HS-27A (cell line): ENCODE data around the gene SPATA9.

Experiments used
- DNase-seq: peaks from one replicate; pipeline ENCODE4 v3.0.0-alpha.2; 2012; ENCODE audit warnings: low read depth, missing footprints

Gene SPATA9, protein sequence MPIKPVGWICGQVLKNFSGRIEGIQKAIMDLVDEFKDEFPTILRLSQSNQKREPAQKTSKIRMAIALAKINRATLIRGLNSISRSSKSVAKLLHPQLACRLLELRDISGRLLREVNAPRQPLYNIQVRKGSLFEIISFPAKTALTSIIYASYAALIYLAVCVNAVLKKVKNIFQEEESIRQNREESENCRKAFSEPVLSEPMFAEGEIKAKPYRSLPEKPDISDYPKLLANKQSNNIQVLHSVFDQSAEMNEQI

DNA sequence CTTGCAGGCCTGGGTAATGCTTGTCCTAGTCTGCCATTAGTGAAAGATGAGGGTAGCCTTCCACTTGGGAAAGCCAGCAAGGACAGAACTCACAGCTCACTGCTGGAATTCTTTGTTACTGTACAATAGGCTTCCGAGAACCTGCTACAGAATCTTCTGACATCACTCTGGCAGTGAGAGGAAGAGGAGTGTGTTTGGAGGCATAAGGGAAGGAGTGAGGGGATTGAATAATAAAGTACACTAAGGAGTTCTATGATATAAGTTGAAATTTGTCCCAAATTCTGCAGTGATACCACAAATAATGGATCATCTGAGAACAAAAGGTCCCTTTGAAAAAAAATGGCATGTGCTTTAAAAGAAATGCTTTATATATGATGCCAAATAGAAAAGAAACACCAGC, at the start of gene SPATA9:
SPATA9 (minus strand) TSS at position 101 of the 400 bp plus-strand sequence. CDS start 137 bp downstream, outside the sequence.
- no peak for DNase-seq

DNA sequence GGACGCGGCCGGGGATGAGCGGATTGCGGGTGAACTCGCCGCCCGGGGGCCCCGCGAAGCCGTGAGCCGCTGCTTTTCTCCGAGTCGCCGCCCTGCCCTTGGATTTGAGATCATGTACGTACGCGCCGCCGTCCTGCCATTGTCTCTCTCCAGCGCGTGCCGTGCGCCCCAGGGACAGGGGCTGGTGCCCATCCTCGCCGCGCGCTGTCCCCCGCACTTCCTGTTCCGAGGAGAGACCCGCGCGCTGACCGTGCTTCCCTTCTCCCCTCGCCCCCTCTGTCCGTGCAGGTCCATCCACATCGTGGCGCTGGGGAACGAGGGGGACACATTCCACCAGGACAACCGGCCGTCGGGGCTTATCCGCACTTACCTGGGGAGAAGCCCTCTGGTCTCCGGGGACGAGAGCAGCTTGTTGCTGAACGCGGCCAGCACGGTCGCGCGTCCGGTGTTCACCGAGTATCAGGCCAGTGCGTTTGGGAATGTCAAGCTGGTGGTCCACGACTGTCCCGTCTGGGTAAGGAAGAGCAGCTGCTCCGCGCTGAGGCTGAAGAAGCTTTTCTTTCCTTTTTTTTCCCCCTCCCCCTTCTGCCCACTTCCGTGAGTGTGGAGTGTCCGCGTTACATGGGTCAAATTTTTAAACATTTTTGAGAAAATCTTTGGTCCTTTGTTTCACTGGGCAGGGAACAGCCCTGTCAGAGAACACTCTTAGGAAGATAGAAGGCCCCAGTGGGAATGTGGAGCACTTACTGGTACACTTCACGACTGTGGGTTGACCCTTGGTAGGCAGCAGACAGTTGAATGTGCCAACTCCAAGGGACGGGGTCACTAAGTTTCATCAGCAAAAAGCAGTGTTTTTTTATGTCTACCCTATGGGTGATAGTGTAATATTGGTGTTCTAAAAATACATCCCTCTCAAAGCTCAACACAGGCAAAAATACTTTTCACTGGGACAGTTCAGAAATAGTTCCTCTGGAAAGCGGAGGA, 49.1 kb upstream of the SPATA9 start:
- no peak for DNase-seq

DNA sequence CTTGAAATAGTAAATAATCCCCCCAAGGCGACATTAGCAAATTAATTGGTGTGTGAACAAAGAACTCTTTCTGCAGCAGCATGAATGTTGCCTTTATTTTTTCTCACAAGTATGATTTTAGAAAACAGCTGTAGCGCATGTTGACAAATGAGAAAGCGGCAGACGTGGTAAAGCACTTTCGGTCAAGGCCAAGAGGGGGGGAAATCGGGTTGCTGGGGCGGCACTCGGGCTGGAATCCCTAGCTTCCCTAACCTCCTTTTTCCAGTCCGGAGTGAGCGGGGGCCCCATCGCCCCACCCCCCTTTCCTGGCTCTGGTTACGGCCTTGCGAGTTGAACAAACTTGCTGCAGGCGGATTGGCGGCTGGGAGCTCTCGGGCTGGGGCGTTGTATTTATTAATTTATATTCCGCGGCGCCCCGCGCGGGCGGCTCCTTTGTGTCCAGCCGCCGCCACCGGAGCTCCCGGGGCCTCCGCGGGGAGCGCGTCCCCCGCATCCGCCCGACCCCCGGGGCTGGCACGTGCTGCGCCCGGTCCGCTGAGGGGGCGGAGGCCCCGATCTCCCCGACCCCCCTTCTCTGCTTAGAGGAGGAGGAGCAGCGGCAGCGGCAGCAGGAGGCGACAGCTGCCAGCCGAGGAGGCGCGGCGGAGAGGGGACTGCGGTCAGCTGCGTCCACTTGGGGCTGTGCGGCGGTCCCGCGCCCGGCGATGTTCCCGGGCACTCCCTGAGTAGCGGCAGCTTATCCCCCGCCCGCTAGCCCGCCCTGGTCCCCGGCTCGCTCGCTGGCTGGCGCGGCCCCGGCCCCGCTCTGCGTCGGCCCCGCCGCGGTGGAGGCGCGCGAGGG, 48.2 kb upstream of the SPATA9 start, which contains the start of gene RHOBTB3:
RHOBTB3 (plus strand) TSS at position 607 of the 841 bp plus-strand sequence. CDS start 347 bp downstream, outside the sequence.
- DNase-seq = peak; percentile 65

DNA sequence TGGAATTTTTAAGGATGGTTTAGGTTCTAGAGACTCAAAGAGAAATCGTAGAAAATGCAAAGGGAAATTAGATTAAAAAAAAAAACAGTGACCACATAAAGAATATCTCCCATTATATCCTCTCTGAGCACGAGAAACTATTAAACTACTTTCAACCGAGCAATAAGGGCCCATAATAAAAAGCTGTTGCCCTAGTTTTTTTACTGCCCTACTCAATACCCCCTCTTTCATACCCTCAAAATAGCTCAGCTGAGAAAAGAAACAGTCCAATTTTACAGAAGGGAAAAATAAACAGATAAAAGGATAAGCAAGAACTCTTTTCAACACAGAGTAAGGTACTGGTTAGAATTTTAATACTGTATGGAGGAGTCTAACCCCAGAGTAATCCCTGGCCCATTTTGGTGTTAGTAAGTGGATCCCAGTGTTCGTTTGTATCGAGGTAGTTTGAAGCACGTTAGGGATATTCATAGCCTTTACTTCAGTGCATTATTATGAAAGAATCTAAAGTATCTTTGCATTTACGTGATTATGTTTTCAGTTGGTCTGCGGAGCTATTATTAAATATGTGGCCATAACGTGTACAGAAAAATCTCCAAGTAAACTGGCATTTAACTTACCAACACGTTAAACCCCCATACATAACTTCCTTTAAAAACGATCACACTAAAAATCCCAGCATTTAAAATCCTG, 47.4 kb upstream of the SPATA9 start:
- no peak for DNase-seq

DNA sequence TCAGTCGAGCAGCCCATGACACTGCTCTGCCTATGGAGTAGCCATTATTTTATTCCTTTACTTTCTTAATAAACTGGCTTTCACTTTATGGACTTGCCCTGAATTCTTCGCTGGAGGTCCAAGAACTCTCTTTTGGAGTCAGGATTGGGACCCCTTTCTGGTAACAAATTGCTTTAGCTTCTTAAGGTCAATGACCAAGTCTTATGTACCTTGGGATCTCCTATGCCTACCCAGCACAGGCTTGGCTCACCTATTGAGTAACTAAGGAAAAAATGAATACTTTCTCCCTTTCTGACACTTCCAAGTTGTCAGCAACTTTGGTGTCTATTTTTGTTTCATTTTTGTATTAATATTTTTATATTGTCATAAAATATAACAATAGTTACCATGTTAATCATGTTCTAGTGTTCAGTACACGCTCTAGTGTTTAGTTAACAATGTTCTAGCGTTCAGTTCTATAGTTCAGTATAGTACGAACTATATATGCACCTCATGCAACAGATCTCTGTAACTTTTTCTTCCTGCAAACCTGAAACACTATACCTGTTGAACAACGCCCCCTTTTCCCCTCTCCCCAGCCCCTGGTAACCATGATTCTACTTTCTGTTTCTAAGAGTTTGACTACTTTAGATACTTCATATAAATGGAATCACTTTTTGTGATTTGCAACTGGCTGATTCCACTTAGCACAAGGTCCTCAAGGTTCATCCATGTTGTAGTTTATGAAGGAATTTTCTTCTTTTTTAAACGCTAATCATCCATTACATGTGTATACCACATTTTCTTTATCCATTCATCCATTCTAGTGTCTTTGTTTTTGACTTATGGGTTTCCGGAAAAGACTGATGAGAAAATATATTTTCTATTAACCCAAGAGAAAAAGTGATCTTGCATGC, 46.6 kb upstream of the SPATA9 start:
- no peak for DNase-seq

DNA sequence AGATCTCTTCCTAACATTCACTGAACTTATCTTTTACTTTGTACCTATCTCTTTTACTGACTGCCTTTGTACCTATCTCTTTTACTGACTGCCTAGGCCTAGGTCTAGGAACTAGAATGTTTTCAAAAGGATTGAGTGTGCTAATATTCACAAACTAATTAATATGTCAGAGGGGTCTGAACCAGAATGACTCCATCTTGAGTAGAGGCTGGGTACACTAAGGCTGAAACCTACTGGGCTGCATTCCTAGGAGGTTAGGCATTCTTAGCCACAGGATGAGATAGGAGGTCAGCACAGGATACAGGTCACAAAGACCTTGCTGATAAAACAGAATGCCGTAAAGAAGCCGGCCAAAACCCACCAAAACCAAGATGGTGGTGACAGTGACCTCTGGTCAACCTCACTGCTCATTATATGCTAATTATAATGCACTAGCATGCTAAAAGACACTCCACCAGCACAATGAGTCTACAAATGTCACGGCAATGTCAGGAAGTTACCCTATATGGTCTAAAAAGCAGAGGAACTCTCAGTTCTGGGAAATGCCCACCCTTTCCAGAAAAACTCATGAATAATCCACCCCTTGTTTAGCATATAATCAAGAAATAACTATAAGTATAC, 45.8 kb upstream of the SPATA9 start:
- DNase-seq = no peak

DNA sequence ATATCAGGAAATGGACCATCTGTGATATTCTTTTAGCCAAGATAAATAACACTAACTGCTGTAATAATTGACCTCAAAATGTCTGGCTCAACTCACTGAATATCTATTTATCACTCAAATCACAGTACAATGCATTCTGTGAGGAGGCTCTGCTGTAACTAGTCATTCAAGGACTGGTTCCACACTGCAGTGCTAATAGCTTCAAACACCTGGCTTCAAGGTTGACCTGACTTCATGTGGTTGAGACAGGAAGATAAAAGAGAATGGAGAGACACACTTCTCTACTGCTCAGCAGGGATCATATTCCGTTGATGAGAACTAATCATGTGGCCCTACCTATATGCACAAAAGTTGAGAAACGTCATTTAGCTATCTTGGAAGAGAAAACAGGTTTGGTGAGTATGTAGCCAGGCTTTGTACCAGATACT, 45.0 kb upstream of the SPATA9 start:
- DNase-seq = no peak

DNA sequence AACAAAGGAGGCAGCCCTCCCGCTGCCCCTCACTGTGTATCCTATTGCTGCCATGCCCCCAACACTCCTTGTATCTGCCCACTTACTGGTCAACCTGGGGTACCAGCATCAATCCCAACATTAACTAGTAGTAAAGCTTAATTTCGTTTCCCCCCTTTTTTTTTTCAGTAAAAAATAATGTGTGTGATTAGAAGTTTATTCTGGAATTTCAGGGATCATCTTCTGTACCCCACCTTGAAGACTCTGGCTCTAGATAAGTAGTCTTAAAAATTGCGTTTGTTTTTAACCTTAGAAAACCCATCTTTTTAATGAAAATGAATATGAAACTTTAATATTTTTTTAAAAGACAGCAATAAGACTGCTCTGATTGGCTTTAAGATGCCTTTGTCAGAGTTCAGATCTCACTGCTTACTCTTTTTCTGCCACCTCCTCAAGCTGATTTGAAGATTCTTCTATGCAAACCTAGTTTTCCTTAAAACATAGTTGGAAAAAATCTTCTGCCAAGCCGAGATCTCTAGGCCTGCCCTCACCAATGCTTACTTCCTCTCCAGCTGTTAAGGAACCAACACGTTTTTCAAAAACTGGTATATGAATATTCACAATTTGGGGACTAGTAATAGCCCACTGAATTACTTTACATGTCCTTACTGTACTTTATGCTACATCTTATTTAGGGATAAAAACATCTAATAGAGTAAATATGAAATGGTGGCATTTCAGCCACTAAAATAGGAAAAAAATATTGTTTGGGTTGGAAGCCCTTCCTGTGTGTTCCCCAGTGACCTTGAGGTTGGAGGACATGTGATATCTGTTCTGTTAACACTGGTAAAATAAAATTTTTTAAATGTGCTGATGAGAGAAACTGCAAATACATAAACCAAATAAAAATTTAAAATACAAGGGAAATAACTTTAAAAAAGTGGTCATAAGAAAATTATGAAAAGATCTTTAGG, 44.3 kb upstream of the SPATA9 start:
- DNase-seq = no peak

DNA sequence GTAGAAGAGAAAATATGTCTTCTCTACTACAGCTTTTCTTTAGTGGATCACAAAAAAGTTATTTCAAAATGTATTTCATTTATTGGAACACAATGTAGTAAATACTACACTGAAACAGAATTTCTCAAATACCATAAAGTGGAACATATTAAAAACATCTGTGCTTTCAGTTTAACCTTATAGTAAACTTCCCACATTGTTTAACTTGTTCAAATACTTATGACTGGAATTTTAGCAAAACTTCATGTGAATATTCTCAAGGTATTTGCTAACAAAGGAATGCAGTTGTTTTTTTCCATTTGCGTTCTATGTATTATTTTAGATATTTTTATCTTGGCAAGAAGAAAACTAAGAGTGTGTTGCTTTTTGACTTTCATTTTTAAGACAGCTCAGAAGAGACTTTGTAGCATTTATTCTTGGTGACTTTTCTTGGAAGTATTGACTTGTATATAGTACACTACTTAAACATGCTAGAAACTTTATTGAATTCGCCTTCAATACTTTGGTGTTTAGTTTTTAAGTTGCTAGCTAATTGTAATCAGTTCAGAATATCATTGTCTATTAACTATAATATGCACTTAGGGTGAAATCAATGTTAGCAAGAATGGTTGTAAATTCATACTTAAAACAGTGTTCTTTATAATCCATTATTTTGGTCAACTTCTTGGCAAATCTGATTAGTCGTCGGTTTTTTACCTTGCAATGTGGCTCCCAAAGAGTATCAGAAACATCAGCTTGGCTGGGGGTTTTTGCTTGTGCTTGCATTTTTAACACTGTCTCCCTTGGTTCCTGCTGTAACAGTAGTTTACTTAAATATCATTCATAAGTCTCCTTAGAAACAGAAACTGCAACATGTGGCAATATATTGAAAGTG, 43.4 kb upstream of the SPATA9 start:
- DNase-seq = no peak

DNA sequence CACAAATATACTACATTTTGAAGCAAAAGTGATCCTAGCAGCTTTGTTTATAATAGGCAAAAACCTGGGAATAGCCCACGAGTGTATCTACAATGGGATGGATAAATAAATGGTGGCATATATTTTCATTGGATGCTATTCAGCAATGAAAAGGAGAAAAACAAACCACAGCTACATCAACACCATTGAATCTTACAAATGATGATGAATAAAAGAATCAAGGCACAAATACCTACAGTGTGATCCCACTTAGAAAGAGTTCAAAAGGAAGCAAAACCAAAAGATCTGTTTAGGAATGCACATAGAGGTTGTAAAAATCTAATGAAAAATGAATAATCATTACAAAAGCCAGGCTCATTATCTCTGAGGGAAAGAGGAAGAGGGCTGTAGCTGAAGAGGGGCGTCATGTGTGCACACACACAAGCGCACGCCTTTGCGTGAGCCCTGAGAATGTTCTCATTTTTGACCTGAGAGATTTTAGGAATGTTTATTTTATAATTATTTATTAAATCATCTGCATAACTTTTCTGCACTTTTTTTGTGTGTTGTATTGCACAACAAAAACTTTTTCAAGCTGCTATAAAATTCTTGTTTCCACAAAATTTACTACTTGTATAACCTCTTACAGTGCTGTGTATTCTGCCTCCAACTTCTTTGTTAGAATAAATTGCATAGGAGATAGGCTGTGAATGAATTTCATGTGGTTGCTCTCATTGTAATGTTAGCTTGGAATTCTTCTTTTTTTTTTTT, 42.5 kb upstream of the SPATA9 start:
- no peak for DNase-seq

DNA sequence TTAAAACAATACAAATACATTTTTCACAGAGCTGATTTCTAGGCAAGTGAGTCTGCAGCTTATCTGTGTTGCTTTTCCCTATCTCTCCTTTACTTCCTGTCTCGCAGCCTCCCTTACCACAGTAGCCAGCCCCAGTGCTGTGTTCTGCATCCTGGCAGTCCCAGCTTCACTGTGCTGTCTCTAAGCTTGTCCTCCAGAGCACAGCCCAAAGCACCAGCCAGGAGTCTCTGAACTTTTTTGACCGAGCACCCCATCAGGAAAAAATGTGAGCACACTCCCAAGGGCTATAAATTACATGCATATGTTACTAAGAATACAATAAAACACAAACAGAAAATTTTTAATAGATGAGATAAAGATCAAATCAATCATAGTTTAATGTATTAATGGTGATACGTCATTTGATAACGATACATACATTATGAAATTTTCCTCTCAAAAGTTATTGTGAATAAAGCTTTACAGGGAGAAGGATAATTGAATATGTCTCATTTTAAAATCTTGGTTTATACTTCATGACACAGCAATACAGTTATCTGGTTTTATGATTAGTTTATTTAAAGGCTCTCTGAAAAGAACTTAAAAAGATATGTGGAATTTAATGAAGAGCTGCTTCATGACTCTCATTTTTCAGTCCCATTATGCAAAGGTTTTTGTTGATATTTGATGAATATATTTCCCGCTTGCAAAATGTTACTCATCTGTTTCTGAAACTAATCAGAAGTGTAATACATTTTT, 41.0 kb upstream of the SPATA9 start:
- DNase-seq = no peak

DNA sequence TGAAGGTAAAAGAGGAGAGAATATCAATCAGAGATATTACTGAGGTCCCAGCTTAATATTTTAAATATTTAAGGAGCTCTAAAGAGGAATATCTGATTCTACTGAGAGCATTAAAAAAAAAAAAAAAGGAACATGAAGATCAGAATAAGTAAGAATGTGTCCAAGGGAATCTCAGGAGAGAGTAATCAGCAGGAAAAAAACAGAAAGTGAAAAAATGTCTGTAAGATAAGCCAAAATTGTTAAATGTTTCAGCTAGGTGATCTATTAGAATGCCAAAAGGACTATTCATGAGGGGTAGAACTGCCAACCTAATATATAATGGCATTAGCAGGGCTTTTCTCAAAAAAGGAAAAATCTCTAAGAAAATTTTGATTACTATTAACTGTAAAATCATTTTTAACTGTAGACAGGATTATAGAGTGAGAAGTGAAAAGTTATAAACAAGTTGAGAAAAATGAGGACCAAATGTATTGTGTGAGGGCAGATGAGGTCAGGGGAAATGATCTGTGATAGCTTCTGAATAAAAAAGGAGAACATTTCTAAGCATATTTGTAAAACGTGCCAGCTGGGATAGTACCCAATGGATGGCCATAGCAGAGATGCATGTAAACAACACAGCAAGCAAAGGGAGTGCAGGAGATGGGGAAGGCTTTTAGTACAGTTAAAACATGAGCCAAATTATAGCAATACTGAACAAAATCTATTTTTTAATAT, 38.9 kb upstream of the SPATA9 start:
- no peak for DNase-seq

DNA sequence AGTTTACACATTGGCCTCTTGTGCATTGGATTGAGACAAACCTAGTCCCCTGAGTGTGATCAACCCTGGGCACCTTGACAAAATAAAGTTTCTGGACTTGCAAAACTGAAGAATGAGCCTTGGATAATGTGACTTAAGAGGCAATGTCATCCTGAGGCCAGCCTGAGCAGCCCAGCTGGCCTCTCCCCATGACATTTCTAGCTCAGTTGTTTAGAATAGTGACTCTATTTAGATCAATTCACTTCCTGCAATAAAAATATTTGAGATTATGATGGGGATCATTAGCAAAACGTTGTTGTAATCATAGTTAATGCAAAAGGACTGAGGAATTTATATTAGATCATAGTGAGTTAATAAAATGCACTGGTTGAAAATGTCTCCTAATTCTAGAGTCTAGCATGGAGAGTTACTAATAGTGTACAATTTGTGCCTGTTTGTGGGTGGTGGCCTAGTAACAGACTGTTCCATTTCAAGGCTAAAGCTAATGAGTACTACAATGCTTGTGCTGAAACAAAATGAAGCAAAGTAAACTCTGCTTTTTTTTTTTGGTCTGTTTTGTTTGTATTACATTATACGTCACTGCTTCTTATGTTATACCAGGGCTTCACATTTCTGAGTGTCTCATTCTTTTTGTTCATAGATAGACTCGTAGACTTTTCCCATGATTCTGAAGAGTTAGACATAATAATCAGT, 37.4 kb upstream of the SPATA9 start:
- DNase-seq = no peak

DNA sequence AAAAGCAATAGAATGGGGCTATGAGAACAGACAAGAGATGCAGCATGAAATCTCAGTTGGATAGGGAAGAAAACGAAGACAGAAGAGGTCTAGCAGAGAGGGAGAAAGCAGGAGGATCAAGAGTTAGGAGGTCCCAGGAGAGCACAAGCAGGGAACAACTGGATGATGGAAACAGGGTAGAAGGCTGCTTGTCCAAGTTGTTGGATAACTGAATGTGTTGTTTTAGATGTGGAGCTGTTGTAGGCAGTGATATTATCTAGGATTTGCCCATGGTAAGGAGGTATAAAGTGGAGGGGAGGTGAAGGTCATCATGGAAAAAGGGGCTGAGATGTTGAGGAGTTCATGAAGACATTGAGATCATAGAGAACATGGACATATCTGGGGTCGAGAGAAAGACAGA, 35.9 kb upstream of the SPATA9 start:
- no peak for DNase-seq

DNA sequence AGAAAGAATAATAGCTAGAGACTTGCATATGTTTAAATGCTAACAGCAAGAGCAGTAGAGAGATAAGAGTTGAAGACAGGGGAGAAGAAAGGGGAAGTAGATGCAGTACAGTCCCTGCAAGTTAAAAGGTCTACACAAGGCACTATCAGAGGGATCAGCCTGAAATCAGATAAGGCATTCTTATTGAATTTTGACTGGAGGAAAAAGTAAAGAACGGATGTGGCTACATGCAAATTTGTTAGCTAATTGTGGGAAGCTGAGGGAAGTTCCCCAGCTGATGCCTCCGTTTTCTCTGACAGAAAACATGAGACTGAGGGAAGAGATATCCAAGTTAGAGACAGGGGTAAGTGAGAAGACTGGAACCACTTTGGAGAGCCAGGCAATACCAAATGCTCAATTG, 35.4 kb upstream of the SPATA9 start:
- no peak for DNase-seq
